Measurements from ENCODE around the gene SUB1. TPM values are rescaled to one million over a fixed set of nuclear protein-coding genes. Genes with fewer than 3 reads are reported as not detected.

The SUB1 gene
- total and polyA plus RNA-seq, 2 donors (not counting 3 experiments of a cell fraction or from before 2014, with no cell fraction given), result 60.1 to 252 TPM

- ChIA-PET CTCF (interaction anchor here (0.7 kb wide), 1 partner anchor 136 kb away, joined by 3 read pairs; no protein-coding TSS in a partner anchor), POLR2A (no interaction called here)
- Histone ChIP-seq H3K27me3 (ENCODE audit: control insufficient read depth in 2 of 2, insufficient read depth in 2 of 2, low read length in 2 of 2) (peaks cover 0 to 5% of the 10 kb centered on the region in 2 experiments), H3K9ac (replicated peaks; ENCODE audit: extremely low read depth, insufficient read depth, low read length) (no peak overlapping the region), H3K9me1 (replicated peaks; ENCODE audit: control insufficient read depth, extremely low read depth, insufficient read depth, low read length) (no peaks in the 10 kb centered on the region), H3K9me3 (replicated peaks; ENCODE audit: control insufficient read depth, insufficient read depth, low read length) (no peaks in the 10 kb centered on the region), H3K4me1 (ENCODE audit: control insufficient read depth, extremely low read depth, insufficient read depth, low read length) (no peaks in the 10 kb centered on the region), H3K27ac (ENCODE audit: insufficient read depth, low read depth, low read length) (no peak overlapping the region), H3K4me2 (ENCODE audit: insufficient read depth, low read length) (no peak overlapping the region), H3K4me3 (replicated peaks in 1 of 3; ENCODE audit: insufficient read depth in 1 of 3, low read depth in 1 of 3, low read length in 3 of 3) (no peak overlapping the region), H4K20me1 (replicated peaks; ENCODE audit: control insufficient read depth, extremely low read depth, insufficient read depth, low read length) (no peaks in the 10 kb centered on the region), H2AFZ (ENCODE audit: low read depth, low read length) (no peak overlapping the region), H3K79me2 (ENCODE audit: control insufficient read depth, insufficient read depth, low read length) (no peaks in the 10 kb centered on the region), H3K36me3 (ENCODE audit: control insufficient read depth in 2 of 2, extremely low read depth in 1 of 2, insufficient read depth in 2 of 2, low read length in 2 of 2) (no peaks in the 10 kb centered on the region)
- FAIRE-seq (no peak), DNase-seq (ENCODE audit: low read depth, low spot score) (no peak)
- TF ChIP-seq CTCF (IDR thresholded peaks at IDR 0.05; ENCODE audit: extremely low read depth in 1 of 2, insufficient read depth in 1 of 2, low read depth in 1 of 2, low read length in 2 of 2) (no peak), JUN (IDR thresholded peaks at IDR 0.05; ENCODE audit: borderline replicate concordance, insufficient read depth, insufficient read length, low read depth) (no peak), FOS (IDR thresholded peaks at IDR 0.05; ENCODE audit: borderline replicate concordance, insufficient read depth, low read length) (no peak), MAX (IDR thresholded peaks at IDR 0.05; ENCODE audit: insufficient read depth, insufficient read length) (no peak), EZH2 (IDR thresholded peaks at IDR 0.05; ENCODE audit: borderline replicate concordance, low read depth, low read length, severe bottlenecking) (no peak), POLR2A (IDR thresholded peaks at IDR 0.05; ENCODE audit: low read depth, low read length) (no peak), GATA2 (IDR thresholded peaks at IDR 0.05; ENCODE audit: insufficient read depth, insufficient read length, low read depth, low read length) (no peak), MYC (IDR thresholded peaks at IDR 0.05; ENCODE audit: low read depth, low read length) (no peak), POLR2AphosphoS5 (IDR thresholded peaks at IDR 0.05; ENCODE audit: insufficient read depth, low read depth, low read length) (no peak)
- BruUV-seq (replicated peaks), result no TSS peak
- dilution Hi-C loops (cut with MboI; ENCODE audit: extremely low pct_ligation_motif_present, low sequenced_read_pairs), result no loop called here
- intact Hi-C loops (cut with micrococcal nuclease), result no loop called here
These were observed 40.2 kb downstream of the SUB1 start for GRCh38 chr5:32625547-32625946.
